Measurements from ENCODE around the gene PPP2R3A.

The PPP2R3A gene

DNA sequence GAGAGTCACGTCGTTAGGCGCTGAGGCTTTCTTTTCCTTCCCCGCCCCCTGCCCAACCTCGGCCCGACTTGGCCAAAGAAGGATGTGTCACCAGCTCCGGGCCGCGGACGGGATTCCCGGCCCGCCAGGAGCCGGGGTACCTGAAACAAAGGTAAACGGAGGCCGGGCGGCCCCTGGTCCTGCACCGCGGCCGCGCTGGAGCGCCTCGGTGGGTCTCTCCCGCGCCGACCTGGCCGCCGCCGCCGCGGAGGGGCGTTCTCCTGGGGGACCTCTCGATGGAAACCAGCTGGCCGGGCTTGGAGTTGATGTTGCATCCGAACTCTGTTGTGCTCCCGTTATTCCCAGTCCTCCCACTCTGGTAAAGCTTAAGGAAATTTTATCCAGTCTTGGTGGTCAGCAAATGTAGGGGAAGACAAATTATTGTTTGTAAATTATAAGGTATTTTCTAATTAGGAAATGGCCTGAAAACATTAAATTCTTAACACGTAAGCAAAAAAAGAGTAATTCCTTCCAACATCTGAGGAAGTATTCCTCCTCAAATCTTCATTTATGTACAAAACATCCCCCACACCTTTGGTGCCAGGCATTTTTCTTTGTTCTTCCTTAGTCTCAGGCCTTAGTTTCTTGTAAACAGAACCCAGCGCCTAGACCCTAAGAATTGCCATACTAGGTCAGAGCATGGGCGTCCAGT lies 888 bp downstream of the PPP2R3A start:
- peak; percentile 92 for DNase-seq

DNA sequence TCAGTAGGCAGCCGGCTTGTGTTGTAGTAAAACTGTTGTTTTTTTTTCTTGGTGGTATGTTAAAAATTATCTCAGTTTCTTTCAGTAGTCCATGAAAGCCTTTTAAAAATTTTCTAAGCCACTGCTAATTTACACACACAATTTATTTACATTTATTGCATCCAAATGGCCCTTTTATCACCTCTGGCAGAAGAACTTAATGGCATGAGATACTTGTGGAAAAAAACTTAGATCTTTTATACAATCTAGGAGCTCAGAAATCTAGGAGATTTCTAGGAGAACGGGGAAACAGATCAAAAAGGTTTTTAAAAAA lies 1.4 kb downstream of the PPP2R3A start:
- DNase-seq = no peak

DNA sequence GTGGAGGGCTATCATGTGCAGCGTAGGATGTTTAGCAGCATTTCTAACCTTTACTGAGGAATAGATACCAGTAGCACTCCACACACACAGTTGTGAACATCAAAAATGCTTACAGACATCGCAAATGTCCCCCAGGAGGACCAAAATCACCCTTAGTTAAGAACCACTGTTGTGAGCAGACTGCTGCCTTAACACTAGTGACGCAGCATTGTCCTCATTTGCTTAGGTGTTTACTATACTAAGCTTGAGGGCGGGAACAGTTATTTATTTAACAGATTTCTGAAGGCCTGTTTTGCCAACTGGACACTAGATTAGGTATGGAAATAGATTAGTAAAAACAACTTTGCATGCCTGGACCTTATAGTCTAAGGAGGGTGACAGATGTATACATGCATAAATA lies 2.3 kb downstream of the PPP2R3A start:
- no peak for DNase-seq

DNA sequence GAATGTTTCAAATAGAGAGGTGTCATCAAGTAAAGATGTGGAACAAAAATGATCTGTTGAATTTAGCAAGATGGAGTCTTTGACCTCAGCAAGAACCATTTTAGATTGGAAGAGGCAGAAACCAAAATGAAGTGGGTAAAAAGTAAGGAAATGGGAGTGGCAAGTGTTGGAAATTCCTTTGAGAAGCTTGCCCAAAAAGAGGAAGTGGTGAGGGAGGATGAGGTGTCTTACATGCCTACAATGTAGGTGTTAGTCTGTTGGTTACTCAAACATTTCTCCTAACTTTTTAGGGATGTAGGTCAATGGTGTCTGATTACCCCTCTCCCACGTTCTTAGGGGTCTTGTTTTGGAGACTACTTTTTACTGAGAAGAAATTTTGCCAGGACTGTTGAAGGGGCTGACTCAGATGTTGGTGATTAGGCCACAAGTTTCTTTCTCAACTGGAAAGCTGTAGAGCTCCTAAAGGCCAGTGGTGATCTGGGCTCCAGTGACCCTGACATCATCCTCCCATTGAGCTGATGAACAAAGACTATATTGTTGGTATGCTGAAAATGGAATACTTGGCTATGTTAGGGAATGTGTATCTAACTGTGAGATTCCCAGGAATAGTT lies 5.1 kb downstream of the PPP2R3A start:
- DNase-seq = no peak

DNA sequence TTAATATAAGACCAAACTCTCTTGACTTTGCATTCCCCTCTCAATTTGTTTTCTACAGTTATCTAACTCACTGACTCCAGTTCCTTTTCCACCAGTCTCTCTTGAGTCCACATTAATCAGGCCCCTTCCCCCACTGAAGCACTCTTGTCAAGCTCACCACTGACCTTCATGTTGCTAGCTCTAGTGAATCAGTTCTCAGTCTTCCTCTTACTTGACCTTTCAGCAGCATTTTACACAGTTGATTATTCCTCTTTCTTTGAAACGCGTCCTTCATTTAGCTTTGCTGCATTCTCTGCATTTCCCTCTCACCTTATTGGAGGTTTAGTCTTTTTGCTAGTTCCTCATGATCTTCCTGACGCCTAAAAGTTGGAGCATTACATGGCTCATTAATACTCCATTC lies 8.3 kb downstream of the PPP2R3A start:
- no peak for DNase-seq

DNA sequence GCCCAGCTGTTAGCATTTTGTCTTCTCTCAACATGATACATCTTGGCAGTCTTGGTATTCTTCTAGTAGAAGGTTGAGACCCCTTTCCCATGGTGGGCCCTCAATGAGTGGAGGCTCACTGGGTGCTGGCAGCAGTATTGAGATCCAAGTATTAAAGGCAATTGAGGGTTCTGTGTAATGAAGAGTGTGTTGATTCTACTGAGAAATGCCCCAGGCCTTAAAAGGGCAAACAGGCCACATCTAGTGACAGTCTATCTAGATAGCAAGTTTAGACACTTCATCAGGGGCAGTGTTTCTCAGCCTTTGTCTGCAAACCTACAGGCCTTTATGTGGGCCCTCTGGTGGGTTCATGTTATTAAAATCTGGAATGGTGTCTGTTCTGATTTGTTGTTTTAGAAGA lies 9.5 kb downstream of the PPP2R3A start:
- DNase-seq = no peak

DNA sequence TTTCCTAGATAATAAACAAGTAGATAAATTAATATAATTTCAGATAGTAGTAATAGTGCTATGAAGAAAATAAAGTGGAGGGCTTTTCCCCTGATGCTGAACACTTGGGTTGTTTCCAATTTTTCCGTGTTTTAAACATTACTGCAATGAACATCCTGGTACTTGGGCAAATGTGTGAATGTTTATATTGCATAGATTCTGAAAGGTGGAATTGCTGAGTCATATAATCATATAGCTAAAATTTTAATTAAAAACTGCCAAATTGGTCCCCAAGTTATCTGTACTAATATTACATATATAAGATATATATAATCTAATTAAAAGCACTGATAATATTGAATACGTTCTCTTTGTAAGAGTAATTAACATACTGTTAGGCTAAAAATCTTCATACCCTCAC lies 10.0 kb downstream of the PPP2R3A start:
- no peak for DNase-seq

DNA sequence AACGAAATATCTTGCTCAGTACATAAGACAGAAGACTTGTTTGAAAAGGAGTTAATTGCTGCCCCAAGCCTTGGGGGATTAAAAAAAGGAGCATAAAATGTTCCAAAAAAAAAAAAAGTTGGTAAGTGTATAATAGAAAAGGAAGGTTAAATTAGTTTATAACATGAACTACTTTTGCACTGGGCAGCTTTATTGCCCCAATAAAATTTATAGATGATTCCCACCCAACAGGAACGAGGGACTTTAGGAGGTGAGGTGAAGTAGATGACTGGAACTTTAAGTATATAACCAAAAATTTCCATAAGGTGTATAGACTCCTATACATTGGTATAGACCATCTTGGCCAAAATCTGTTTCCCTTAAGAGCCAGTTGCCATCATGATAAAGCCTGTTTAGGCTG lies 14.8 kb downstream of the PPP2R3A start:
- DNase-seq = no peak

DNA sequence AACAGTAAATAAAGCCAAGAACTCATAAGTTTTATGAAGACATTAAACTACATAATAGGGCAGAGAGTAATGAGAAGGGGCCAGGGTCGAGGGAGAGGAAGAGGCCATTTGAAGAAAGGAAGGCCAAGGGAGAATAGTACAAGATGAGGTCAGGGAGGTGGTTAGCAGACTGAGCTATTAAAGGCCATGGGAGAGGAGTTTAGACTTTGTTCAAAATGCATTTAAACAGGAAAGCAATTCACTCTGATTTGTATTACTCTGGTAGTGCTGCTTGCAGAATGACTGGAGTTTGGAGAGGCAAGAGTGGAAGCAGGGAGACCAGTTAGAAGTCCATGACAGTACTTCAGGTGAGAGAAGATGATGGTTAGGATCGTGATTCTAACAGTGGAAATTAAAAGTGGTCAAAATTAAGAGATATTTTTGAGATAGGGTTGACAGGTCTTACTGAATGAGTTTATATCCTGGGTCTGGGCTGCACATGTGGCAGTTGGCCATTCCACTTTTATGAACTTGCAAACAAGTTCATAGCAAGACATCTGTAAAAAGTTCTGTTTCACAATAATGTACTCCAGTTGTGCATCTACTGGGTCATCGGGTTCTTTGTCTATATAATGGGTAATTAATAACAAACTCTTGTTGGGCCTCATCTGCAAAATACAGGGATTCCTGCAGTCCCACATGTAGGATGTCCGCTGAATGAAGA lies 16.3 kb downstream of the PPP2R3A start:
- DNase-seq = no peak

DNA sequence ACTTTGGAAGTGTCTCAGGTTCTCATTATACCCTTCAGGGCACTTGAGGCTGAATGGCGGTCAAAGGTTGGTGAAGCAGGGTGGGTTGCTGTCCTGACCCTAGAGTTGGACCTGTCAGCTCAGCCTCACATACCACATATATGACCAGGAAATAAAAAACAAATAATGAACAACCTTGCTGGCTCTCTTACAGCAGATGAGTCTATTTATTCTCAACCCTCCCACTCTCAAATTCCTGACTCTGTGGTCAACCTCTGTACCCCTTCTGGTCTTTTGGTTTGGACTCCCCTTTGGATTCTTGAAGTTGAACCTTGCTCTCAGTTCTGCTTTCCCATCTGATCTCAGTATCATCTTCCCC lies 16.9 kb downstream of the PPP2R3A start:
- no peak for DNase-seq

DNA sequence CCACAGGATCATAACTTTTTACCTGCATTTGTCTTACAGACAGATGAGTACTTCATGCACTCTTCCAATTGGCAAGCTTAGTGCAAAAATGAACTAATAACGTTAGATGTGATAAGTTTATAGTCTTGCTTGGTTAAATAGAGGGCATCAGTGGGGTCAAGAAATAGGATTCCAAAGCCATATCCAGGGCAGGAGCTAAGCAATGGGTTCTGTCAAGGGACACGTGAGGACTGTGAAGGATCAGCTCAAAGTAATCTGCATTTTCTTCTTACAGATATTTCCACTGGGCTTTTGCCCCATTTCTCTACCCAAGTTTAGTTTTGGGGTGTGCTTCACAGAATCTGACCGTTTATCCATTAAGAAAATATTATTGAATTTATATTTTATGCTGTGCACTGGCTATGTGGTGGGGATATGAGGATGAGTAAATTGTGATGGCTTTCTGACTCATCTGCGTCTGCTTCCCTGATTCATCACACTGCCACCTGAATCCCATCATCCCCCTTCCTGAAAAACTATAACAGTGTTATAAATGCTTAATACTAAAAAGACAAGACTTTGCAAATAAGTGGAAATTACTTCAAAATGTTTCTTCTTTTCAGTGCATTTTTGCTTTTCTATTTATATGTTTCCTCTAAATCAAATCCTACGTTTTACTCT lies 17.5 kb downstream of the PPP2R3A start:
- DNase-seq = no peak

DNA sequence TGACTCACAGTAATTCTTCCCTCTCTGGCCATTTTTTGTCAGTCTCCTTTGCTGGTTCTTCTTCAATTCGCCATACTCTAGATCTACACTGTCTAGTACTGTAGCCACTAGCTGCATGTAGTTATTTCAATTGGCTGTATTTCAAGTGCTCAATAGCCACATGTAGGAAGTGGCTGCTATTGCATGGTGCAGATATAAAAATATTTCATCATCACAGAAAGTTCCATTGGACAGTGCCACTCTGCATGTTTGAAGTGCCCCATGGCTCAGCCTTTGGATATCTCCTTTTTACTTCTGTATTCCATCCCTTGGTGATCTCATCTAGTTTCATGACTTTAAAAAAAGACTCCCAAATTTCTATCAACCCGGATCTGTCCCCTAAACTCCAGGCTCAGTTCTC lies 22.1 kb downstream of the PPP2R3A start:
- DNase-seq = no peak

DNA sequence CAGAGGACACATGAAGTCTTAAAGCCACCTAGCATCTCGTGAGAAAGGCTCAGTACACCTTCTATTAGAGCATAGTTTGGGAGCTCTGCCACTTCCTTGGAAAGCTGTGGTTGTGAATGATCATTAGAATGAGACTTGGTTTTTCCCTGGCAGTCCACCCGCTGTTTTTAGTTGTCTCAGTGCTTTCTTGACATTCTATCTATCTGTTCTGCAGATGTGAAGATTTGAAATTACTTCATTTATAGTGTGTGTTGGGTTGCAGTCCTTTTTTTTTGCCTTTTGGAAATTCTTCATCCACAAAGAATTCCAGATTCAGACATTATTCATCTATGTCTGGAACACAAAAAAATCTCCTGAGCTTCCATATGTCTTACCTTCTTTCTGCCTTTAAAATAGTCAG lies 23.7 kb downstream of the PPP2R3A start:
- DNase-seq = no peak

DNA sequence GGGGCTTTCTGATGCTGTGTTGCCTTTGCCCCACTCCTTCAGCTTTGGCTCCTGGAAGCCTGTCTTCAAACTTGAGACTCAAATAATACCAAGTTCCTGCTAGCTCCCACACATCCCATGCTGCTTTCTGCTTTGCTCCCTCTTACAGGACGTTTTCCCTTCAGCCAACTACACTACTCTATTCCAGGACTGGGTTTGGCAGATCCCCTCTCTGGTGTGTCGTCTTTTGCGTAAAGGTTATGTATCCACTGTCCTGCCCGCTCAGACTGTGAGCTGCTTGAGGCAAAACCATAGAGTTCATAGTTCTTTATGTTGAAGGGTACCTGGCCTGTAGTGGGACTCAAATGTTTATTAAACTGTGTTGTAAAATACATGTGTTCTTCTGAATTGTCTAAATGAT lies 25.4 kb downstream of the PPP2R3A start:
- DNase-seq = no peak

DNA sequence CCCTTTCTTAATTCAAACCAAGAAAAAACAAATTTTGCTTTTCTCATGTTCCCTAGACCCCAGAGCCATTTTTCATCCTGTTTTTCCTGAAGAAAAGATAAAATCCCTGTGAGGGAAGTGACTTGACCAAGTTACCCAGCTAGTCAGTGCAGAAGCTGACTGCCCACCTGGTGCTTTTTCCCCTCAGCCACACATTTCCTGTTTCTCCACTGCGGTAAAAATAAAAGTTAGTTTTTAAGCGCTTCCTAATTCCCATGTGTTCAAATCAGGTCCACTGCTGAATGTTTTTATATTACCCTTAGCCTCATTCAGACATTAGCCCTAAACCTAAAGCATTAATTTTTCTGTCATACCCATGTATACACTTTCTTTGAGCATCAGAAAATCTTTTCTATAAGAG lies 26.1 kb downstream of the PPP2R3A start:
- no peak for DNase-seq

DNA sequence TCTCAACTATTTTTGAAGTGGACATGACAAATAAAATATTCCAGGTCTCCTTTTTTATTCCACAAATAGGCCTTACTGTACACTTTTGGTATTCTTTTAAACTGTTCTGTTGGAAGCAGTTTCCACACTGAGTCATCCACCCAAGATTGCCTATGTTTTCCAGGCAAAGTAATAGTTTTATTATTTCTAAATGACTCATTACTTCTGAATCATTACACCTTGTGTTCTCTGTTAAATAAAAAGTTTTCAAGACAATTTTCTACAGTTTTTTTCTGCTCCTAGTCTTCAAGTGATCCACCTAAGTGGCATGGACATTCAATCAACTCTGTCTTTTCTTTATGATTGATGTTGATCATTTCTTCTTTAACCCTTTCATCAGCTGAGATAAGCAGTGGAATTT lies 26.5 kb downstream of the PPP2R3A start:
- DNase-seq = no peak

DNA sequence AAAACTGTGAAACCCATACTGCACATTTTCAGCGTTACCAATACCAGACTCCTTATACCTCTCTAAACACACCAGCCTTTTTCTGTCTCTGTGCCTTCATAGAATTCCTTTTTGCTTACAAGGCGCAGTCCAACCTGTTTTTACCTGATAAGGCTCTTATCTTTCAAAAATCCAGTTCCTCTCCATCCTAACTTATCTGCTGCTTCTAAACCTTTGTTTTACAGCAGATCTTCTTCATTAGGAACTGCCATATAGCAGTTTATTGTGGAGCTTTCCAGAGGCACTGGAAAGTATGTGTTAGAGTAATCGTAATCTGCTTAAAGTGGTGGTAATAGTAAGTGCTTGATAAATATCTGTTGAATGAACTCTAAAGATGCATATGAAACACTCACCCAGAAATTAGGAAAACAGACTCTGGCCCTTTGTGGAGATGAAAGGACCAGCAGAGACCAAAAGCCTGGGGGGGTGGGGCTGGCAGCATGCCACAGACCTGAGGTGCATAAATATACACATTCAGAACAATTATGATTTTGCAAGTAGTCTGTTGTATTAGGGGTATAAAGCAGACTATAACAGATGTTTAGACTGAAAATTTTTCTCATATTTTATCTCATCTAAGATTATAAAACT lies 29.3 kb downstream of the PPP2R3A start:
- no peak for DNase-seq

DNA sequence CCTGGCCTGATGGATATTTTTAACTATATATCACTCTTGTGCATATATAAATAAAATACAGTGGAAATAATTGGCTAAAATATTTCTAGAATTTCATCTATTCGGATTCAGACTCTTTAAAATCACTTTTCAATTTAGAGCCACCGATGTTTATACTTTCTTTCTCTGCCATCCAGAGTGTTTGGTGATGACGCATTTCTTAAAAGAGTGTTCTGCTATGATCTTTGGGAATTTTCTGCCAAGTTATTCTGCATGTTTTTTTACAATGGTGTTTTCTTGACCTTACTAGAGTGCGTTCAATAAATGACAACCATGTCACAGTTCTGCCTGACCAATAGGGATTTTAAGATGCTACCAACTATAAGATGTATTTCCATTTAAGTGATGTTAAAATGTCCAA lies 30.2 kb downstream of the PPP2R3A start:
- no peak for DNase-seq

DNA sequence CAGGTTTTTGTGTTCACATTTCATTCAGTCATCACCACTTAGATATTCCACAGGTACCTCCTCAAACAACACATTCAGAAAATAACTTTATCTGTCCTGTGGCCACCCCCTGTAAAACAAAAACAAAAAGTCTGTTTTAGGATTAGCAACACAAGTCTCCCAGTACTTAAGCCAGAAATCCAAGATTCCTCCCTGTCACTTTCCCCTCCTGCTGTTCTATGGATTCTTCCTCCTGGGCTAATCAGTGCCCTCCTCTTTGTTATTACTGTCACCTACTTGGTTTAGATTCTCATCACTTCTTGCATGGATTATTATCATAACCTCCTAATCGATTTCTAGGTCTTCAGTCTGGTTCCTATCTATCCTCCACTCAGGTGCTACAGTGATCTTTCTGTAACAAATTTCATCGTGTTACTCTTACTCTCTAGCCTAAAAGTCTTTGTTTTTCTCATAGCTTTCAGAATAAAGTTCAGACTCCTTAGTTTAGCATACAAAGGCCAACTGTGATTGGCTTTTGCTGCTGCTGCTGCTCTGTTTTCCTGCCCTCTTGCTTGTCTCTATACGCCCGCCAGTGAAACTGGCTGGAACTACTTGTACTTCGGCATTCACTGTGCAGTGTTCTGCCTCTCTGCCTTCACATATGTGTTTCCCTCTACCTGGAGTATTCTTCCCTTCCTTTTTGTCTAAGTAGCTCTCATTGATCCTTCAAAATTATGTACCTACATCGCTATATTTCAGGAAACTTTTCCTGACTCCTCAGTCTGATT lies 32.2 kb downstream of the PPP2R3A start:
- DNase-seq = no peak

DNA sequence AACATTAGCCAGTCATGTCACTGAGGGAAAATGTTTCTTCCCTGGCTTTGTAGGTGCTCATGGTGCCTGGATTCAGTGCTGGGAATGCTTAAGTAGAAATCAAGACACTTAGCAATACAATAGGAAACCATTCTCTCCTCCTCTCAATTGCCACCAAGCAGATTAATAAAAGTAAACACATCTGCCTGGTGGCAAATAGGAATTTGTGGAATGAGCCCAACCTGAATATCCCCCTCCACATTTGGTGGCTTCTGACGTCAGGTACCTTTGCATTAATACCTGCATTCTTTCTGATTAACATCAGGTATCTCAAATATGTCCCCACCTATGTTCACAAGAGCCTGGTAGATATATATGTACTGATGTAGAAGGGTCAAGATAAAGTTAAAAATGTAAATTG lies 42.7 kb downstream of the PPP2R3A start:
- DNase-seq = no peak

DNA sequence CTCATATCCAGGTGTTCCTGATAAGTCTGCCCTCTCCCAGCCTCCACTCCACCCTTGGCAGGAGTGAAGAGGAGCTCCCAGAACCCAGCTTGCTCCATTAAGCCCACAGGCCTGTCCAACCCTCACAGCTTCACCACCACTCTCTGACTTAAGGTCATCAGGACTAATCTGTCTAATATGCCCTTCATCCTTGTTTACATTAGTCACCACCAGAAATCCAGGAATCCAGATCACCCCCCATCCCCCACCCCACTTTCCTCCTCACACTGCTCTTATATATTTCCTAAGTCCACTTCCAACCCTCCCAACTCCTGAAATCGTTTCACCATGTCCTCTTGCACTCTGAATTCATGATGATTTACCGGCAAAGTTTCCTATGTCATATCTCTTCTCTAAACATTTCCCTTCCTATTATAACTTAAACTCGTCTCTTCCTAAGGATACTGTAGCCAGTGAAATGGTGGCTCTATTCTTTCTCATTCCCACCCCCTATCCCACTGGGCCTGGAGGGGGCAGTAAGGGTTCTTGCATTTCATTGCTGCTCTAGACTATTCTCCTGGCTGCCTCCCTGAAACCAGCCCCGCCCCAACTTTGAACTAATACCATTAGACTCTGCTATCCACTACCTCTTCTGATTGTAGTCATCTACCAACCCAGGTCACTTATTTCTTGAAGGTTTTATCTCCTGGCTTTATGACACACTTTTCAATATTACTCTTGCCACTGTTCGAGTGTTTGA lies 43.4 kb downstream of the PPP2R3A start:
- no peak for DNase-seq

DNA sequence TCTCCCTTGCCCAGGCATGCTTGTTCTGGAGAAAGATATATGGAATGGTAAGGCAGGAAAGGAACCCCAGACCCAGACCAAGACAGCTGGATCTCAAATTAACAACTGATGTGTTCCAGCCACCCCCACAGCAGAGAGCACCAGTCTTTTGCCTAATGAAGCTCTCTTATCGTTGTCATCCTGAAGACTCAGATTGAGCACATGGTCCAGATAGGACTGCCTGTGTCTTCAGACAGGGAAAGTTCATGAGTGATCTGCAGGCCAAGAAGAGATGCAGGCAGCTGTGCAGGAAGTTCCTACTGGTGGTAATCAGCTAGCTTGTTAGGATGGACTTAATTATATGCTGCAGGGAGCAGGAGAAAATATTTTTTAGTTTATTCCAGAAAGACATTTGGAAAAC lies 53.3 kb downstream of the PPP2R3A start:
- DNase-seq = no peak
